OCI-LY7 (cell line): ENCODE measurements around the gene TMEM87A. TPM values are rescaled to one million over a fixed set of nuclear protein-coding genes. Genes with fewer than 3 reads are reported as not detected.

ENCODE experiments used
- BruUV-seq: library from RNA; stranded (reverse); fragments of 400-500 nt; replicated peaks from 2 replicates; lab custom pipeline; 2021; lab: Mats Ljungman, UMichigan
- CTCF ChIA-PET: fragments of 300-600 bp; sonication (Branson Sonifier 250); formaldehyde crosslinking; loops from one replicate; lab custom pipeline; 2022; ENCODE audit warnings: antibody characterized with exemption; ENCODE audit not compliant: unreplicated experiment; lab: Charles Lee
- POLR2A ChIA-PET: fragments of 300-600 bp; sonication (Branson Sonifier 250); formaldehyde crosslinking; loops from one replicate; lab custom pipeline; 2022; ENCODE audit warnings: antibody characterized with exemption; lab: Charles Lee
- DNase-seq: peaks from one replicate; pipeline ENCODE4 v3.0.0-alpha.2; 2015; ENCODE audit warnings: low spot score
- H2AFZ ChIP-seq: fragments of 200-600 bp; sonication (generic), shearing (Covaris generic); 2 replicates; pipeline ENCODE4 v1.6.1; 2014; ENCODE audit warnings: mild to moderate bottlenecking, antibody characterized with exemption, low read length, moderate library complexity
- H3K27ac ChIP-seq: fragments of 200-600 bp; sonication (generic); 2 replicates; pipeline ENCODE4 v1.5.1; 2014; ENCODE audit warnings: mixed run types, low read depth, mild to moderate bottlenecking, moderate library complexity, low read length, inconsistent platforms; ENCODE audit not compliant: poor library complexity, severe bottlenecking
- H3K36me3 ChIP-seq: fragments of 200-600 bp; sonication (generic); 2 replicates; pipeline ENCODE4 v1.6.1; 2014; ENCODE audit warnings: mild to moderate bottlenecking, antibody characterized with exemption, low read length, moderate library complexity, mixed read lengths; ENCODE audit not compliant: insufficient read depth
- H3K4me1 ChIP-seq: fragments of 200-600 bp; sonication (generic); 2 replicates; pipeline ENCODE4 v1.5.1; 2014; ENCODE audit warnings: mild to moderate bottlenecking, low read length; ENCODE audit not compliant: insufficient read depth, poor library complexity, severe bottlenecking
- H3K4me2 ChIP-seq: fragments of 200-600 bp; sonication (generic); 2 replicates; pipeline ENCODE4 v1.6.1; 2014; ENCODE audit warnings: mild to moderate bottlenecking, low read length
- H3K4me3 ChIP-seq: fragments of 200-600 bp; sonication (generic); 2 replicates; pipeline ENCODE4 v1.5.1; 2014; ENCODE audit warnings: mild to moderate bottlenecking, low read depth, low read length; ENCODE audit not compliant: poor library complexity, severe bottlenecking
- H3K79me2 ChIP-seq: fragments of 200-600 bp; sonication (generic); 2 replicates; pipeline ENCODE4 v1.6.1; 2016; ENCODE audit warnings: low read depth, mild to moderate bottlenecking, low read length, moderate library complexity, mixed read lengths; ENCODE audit not compliant: insufficient read depth
- H3K9me2 ChIP-seq: fragments of 200-600 bp; sonication (generic); 2 replicates; pipeline ENCODE4 v1.6.1; 2016; ENCODE audit warnings: mild to moderate bottlenecking, low read length, mixed read lengths; ENCODE audit not compliant: insufficient read depth
- H3K9me3 ChIP-seq: fragments of 200-600 bp; sonication (generic); 2 replicates; pipeline ENCODE4 v1.6.1; 2014; ENCODE audit warnings: mild to moderate bottlenecking, mixed run types, low read length, mixed read lengths
- H4K20me1 ChIP-seq: fragments of 200-600 bp; sonication (generic); 2 replicates; pipeline ENCODE4 v1.6.1; 2014; ENCODE audit warnings: mild to moderate bottlenecking, antibody characterized with exemption, low read length, moderate library complexity, mixed read lengths; ENCODE audit not compliant: insufficient read depth
- EZH2phosphoT487 ChIP-seq: fragments of 200-600 bp; sonication (generic); IDR thresholded peaks from 2 replicates; pipeline ENCODE4 v1.6.1; 2018; ENCODE audit warnings: low read depth, borderline replicate concordance, mild to moderate bottlenecking, mixed run types, antibody characterized with exemption, low read length, moderate library complexity, mixed read lengths
- intact Hi-C: fragments of 100-400 bp; cut with micrococcal nuclease; formaldehyde crosslinking; loops from one replicate; pipeline ENCODE4 v1.10.0; 2022; ENCODE audit not compliant: unreplicated experiment
- total RNA-seq, 2 experiments: library from RNA; depleted of rRNA in 1 of 2; stranded (reverse); fragments of >200 nt in 1 of 2; shearing (Covaris generic) in 1 of 2; gene quantifications; 2 replicates each; pipeline ENCODE4 v1.2.3, GENCODE V29; 2014 to 2022
- TF ChIP-seq, protein P1 (sequence below): fragments of 200-600 bp; sonication (generic); conservative IDR thresholded peaks from 2 replicates; pipeline ENCODE4 v1.5.1; 2014; ENCODE audit warnings: mild to moderate bottlenecking, antibody characterized with exemption, low read length, moderate library complexity, mixed read lengths

The TMEM87A gene
- total RNA-seq, 2 experiments from 2014 or later, result 23.2 to 24.5 TPM

DNA sequence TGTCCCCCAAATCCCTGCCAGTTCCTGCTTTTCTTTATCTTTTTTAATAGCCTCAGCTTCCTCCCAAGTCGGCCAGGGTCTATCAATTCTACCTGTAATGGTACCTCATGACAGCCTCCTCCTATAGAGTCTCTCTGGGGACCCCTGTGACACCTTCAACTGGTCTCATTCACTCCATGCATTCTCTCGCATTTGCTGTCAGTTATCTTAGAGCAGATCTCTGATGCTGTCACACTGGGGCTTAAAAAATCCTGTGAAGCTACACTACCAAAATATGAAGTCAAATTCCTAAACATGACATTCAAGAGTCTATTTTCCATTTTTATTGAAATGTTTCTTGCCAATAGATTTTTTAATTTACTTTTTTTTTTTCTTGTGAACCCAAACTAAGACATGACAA is 70.6 kb downstream of the TMEM87A start:
- no peak overlapping the region for H3K4me2 ChIP-seq
- no TSS peak for BruUV-seq
- no peak for DNase-seq
- no peak overlapping the region for H2AFZ ChIP-seq
- TF ChIP-seq EZH2phosphoT487, result no peak
- TF ChIP-seq, protein P1, sequence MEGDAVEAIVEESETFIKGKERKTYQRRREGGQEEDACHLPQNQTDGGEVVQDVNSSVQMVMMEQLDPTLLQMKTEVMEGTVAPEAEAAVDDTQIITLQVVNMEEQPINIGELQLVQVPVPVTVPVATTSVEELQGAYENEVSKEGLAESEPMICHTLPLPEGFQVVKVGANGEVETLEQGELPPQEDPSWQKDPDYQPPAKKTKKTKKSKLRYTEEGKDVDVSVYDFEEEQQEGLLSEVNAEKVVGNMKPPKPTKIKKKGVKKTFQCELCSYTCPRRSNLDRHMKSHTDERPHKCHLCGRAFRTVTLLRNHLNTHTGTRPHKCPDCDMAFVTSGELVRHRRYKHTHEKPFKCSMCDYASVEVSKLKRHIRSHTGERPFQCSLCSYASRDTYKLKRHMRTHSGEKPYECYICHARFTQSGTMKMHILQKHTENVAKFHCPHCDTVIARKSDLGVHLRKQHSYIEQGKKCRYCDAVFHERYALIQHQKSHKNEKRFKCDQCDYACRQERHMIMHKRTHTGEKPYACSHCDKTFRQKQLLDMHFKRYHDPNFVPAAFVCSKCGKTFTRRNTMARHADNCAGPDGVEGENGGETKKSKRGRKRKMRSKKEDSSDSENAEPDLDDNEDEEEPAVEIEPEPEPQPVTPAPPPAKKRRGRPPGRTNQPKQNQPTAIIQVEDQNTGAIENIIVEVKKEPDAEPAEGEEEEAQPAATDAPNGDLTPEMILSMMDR, result no peak
- no peak overlapping the region for H3K27ac ChIP-seq
- H3K9me3 ChIP-seq, result no peaks in the 10 kb centered on the region
- intact Hi-C loops, result loop anchor here (10.0 kb wide), 1 partner anchor 272 kb away; no protein-coding TSS in a partner anchor
- H4K20me1 ChIP-seq, result no peaks in the 10 kb centered on the region
- ChIA-PET POLR2A (no interaction called here), CTCF (no interaction called here)
- H3K4me3 ChIP-seq, result no peak overlapping the region
- H3K79me2 ChIP-seq, result peaks cover 10% of the 10 kb centered on the region; the same call in 1 of the 2 replicates
- no peaks in the 10 kb centered on the region for H3K9me2 ChIP-seq
- peaks cover 14% of the 10 kb centered on the region; the same call in 1 of the 2 replicates for H3K36me3 ChIP-seq
- peaks cover 11% of the 10 kb centered on the region for H3K4me1 ChIP-seq

GRCh38 chr15:42201801-42202200 is 71.4 kb downstream of the TMEM87A start:
- CTCF ChIA-PET, result no interaction called here
- Histone ChIP-seq H3K9me2 (no peaks in the 10 kb centered on the region), H3K27ac (no peak overlapping the region), H3K36me3 (peaks cover 19% of the 10 kb centered on the region), H2AFZ (no peak overlapping the region), H4K20me1 (no peaks in the 10 kb centered on the region), H3K4me2 (no peak overlapping the region), H3K9me3 (no peaks in the 10 kb centered on the region), H3K4me3 (no peak overlapping the region), H3K4me1 (peaks cover 5% of the 10 kb centered on the region), H3K79me2 (peaks cover 1% of the 10 kb centered on the region; the same call in 1 of the 2 replicates)
- intact Hi-C loops, result loop anchor here (10.0 kb wide), 1 partner anchor 273 kb away; no protein-coding TSS in a partner anchor
- TF ChIP-seq, protein P1, result no peak
- TF ChIP-seq EZH2phosphoT487, result no peak
- DNase-seq, result no peak
- BruUV-seq, result no TSS peak
- POLR2A ChIA-PET, result no interaction called here

DNA sequence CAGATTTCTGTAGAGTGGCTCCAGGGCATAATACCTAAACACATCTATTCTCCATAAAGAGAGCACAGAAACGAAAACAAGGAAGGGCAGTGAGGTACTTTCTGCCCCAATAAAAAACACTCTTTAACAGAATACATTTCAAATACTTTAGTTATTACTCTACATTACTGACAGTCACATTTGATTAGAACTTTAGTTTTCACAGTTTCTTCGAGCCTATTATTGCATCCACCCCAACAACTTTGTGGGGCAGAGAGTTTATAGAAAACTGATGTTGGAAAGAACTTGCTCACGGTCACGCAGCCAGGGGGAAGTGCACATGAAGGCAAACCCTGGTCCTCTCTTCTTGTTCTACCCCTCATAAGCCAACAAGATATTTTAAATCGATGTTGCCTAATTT is 74.1 kb downstream of the TMEM87A start:
- intact Hi-C loops, result loop anchor here (1.0 kb wide), 1 partner anchor 34 kb away; no protein-coding TSS in a partner anchor
- H3K4me3 ChIP-seq, result no peak overlapping the region
- TSS peak; percentile 10 for BruUV-seq

More for the DNA sequence above, 74.1 kb downstream of the TMEM87A start:
- Histone ChIP-seq H3K4me2 (no peak overlapping the region), H2AFZ (no peak overlapping the region), H4K20me1 (no peaks in the 10 kb centered on the region), H3K9me3 (no peaks in the 10 kb centered on the region), H3K4me1 (no peaks in the 10 kb centered on the region), H3K36me3 (peaks cover 27% of the 10 kb centered on the region), H3K9me2 (no peaks in the 10 kb centered on the region), H3K79me2 (no peaks in the 10 kb centered on the region), H3K27ac (no peak overlapping the region)
- ChIA-PET CTCF (no interaction called here), POLR2A (interaction anchor here (0.6 to 1.6 kb wide), 2 partner anchors 16 to 534 kb away, joined by 3 read pairs; no protein-coding TSS in a partner anchor)
- DNase-seq, result no peak
- TF ChIP-seq EZH2phosphoT487, result no peak
- TF ChIP-seq, protein P1, result no peak
